ENCODE results near the gene RNF167. TPM values are rescaled to one million over a fixed set of nuclear protein-coding genes. Genes with fewer than 3 reads are reported as not detected.

RNF167 gene
- total and polyA plus RNA-seq, 9 donors, result 22.7 to 221 (median 79.4) TPM

GRCh38 chr17:4899341-4900230 is 40.5 kb upstream of the RNF167 start, which contains the start of gene C17orf107:
TSS of gene C17orf107 (plus strand) at chr17:4899536. CDS start at chr17:4899763, 227 bp downstream.
- DNase-seq, result peak; percentile 84 to 93 (median 90)
- TF ChIP-seq CTCF (IDR thresholded peaks at IDR 0.05) (no peak), POLR2A (IDR thresholded peaks at IDR 0.05) (no peak), EP300 (IDR thresholded peaks at IDR 0.05) (no peak)
- H3K36me3 ChIP-seq, result no peaks in the 10 kb centered on the region
- H3K4me3 ChIP-seq, result peak within 1 kb of the TSS; percentile 39
- WGBS, 3 donors, result 16 to 31% (median 27%) methylated on average over 56 to 60 of the region's 60 CpGs
- H3K27ac ChIP-seq, result peak within 1 kb of the TSS; percentile 66 to 77
- H3K9me3 ChIP-seq, result no peaks in the 10 kb centered on the region
- H3K27me3 ChIP-seq, result no peaks in the 10 kb centered on the region
- intact Hi-C loops (cut with DNase I), result loop anchor here in 2 of 4 donors (5.0 kb wide), 2 partner anchors 112 to 167 kb away; partner anchors contain the start of genes GLTPD2 (in 1 of the 2), MED11 (in 1 of the 2) and VMO1 (in 1 of the 2)
- peaks cover 11% of the 10 kb centered on the region for H3K4me1 ChIP-seq (ENCODE audit: insufficient read depth)

GRCh38 chr17:4900231-4901107 is 39.6 kb upstream of the RNF167 start:
- intact Hi-C loops (cut with DNase I), result loop anchor here in 1 of 4 donors (5.0 kb wide), 1 partner anchor 113 kb away; the partner anchor contains the start of genes GLTPD2 and VMO1
- Histone ChIP-seq H3K4me3 (peak overlapping the region; percentile 39), H3K27ac (no peak overlapping the region)

GRCh38 chr17:4901108-4901647 is 38.9 kb upstream of the RNF167 start:
- no peaks in the 10 kb centered on the region for H3K27me3 ChIP-seq

More at GRCh38 chr17:4900231-4901107, 39.6 kb upstream of the RNF167 start:
- no peaks in the 10 kb centered on the region for H3K9me3 ChIP-seq
- H3K4me1 ChIP-seq (ENCODE audit: insufficient read depth), result peaks cover 11% of the 10 kb centered on the region
- peak in 4 of 5 donors; percentile 23 to 64 (median 52) for DNase-seq
- no peak for TF ChIP-seq POLR2A (IDR thresholded peaks at IDR 0.05)
- TF ChIP-seq EP300 (IDR thresholded peaks at IDR 0.05), result no peak
- TF ChIP-seq CTCF (IDR thresholded peaks at IDR 0.05), result no peak
- H3K36me3 ChIP-seq, result no peaks in the 10 kb centered on the region
- WGBS, 3 donors, result 70 to 84% (median 80%) methylated on average over 56 to 65 of the region's 65 CpGs
- H3K27me3 ChIP-seq, result no peaks in the 10 kb centered on the region

More at GRCh38 chr17:4901108-4901647, 38.9 kb upstream of the RNF167 start:
- no peak for DNase-seq
- intact Hi-C loops (cut with DNase I), result loop anchor here in 1 of 4 donors (5.0 kb wide), 1 partner anchor 114 kb away; the partner anchor contains the start of genes GLTPD2 and VMO1
- Histone ChIP-seq H3K4me1 (ENCODE audit: insufficient read depth) (peaks cover 11% of the 10 kb centered on the region), H3K4me3 (no peak overlapping the region), H3K36me3 (no peaks in the 10 kb centered on the region), H3K9me3 (no peaks in the 10 kb centered on the region), H3K27ac (no peak overlapping the region)
- TF ChIP-seq CTCF (IDR thresholded peaks at IDR 0.05), result no peak
- TF ChIP-seq POLR2A (IDR thresholded peaks at IDR 0.05), result no peak
- no peak for TF ChIP-seq EP300 (IDR thresholded peaks at IDR 0.05)
- WGBS, 3 donors, result 82 to 87% (median 84%) methylated on average over 37 of the region's 37 CpGs

Measured in ovary (tissue), 9 donors.